Muscle layer of duodenum (tissue), 2 donors: ENCODE measurements around the gene TSPAN12.
"Not testable (repeated sequence)": the region's sequence is repeated elsewhere in the genome, so short reads cannot be mapped to it uniquely, and the experiment has no call there.

Source experiments
- H3K27ac ChIP-seq: one replicate; pipeline ENCODE4 v1.7.0; 2013; ENCODE audit warnings: mild to moderate bottlenecking, low read length
- H3K27me3 ChIP-seq: one replicate; pipeline ENCODE4 v1.7.0; 2013; ENCODE audit warnings: low read depth, mild to moderate bottlenecking, control low read depth, low read length
- H3K36me3 ChIP-seq, 2 donors: one replicate each; pipeline ENCODE4 v1.7.0; 2013; ENCODE audit warnings: low read length in 2 of 2, control low read depth in 1 of 2, mild to moderate bottlenecking in 1 of 2; ENCODE audit not compliant: insufficient read depth in 2 of 2, control insufficient read depth in 1 of 2
- H3K4me1 ChIP-seq, 2 donors: one replicate each; pipeline ENCODE4 v1.7.0; 2013; ENCODE audit warnings: low read length in 2 of 2, mild to moderate bottlenecking in 2 of 2, control low read depth in 1 of 2, moderate library complexity in 1 of 2; ENCODE audit not compliant: insufficient read depth in 2 of 2, control insufficient read depth in 1 of 2
- H3K4me3 ChIP-seq, 2 donors: one replicate each; pipeline ENCODE4 v1.7.0; 2013; ENCODE audit warnings: low read length in 2 of 2, low read depth in 1 of 2, mild to moderate bottlenecking in 1 of 2
- H3K9me3 ChIP-seq, 2 donors: one replicate each; pipeline ENCODE4 v1.7.0; 2013; ENCODE audit warnings: low read length in 2 of 2, control low read depth in 1 of 2, mild to moderate bottlenecking in 1 of 2; ENCODE audit not compliant: control insufficient read depth in 1 of 2
- donor health status: healthy.

TSPAN12 gene

GRCh38 chr7:120857588-120858573, at the start of gene TSPAN12:
TSS of gene TSPAN12 (minus strand) at chr7:120858144. CDS start at chr7:120856763, 1,381 bp downstream.
- peak within 1 kb of the TSS; percentile 81 for H3K27ac ChIP-seq
- no peaks in the 10 kb centered on the region for H3K9me3 ChIP-seq
- no peaks in the 10 kb centered on the region for H3K36me3 ChIP-seq
- H3K4me3 ChIP-seq, result peak within 1 kb of the TSS; percentile 79 to 82
- H3K4me1 ChIP-seq, result peaks cover 4 to 6% of the 10 kb centered on the region in 2 donors
- H3K27me3 ChIP-seq, result no peaks in the 10 kb centered on the region

GRCh38 chr7:120898715-120899499, 41.0 kb upstream of the TSPAN12 start:
- no peak overlapping the region for H3K27ac ChIP-seq
- no peaks in the 10 kb centered on the region for H3K36me3 ChIP-seq
- H3K9me3 ChIP-seq, result peaks cover 0 to 4% of the 10 kb centered on the region in 2 donors
- no peak overlapping the region for H3K4me3 ChIP-seq
- no peaks in the 10 kb centered on the region for H3K27me3 ChIP-seq
- H3K4me1 ChIP-seq, result no peaks in the 10 kb centered on the region

- H3K27me3 ChIP-seq, H3K27ac ChIP-seq, H3K36me3 ChIP-seq, H3K4me3 ChIP-seq, H3K4me1 ChIP-seq: not testable (repeated sequence)
- H3K9me3 ChIP-seq, result peaks cover 0 to 17% of the 10 kb centered on the region in 2 donors
Measured at GRCh38 chr7:120895253-120895652, 37.3 kb upstream of the TSPAN12 start.

- H3K4me1 ChIP-seq, H3K36me3 ChIP-seq, H3K27me3 ChIP-seq, H3K9me3 ChIP-seq, H3K4me3 ChIP-seq, H3K27ac ChIP-seq: not testable (repeated sequence)
Measured at GRCh38 chr7:120885602-120886001, 27.7 kb upstream of the TSPAN12 start.

- H3K9me3 ChIP-seq, result no peaks in the 10 kb centered on the region
Measured at GRCh38 chr7:120877701-120878100, 19.8 kb upstream of the TSPAN12 start.

GRCh38 chr7:120876922-120877321, 19.0 kb upstream of the TSPAN12 start:
- Histone ChIP-seq H3K9me3 (no peaks in the 10 kb centered on the region), H3K4me1 (no peaks in the 10 kb centered on the region), H3K36me3 (no peaks in the 10 kb centered on the region), H3K4me3 (no peak overlapping the region), H3K27me3 (no peaks in the 10 kb centered on the region), H3K27ac (no peak overlapping the region)

More at GRCh38 chr7:120877701-120878100, 19.8 kb upstream of the TSPAN12 start:
- no peaks in the 10 kb centered on the region for H3K4me1 ChIP-seq
- H3K27me3 ChIP-seq, result no peaks in the 10 kb centered on the region
- no peaks in the 10 kb centered on the region for H3K36me3 ChIP-seq
- no peak overlapping the region for H3K4me3 ChIP-seq
- no peak overlapping the region for H3K27ac ChIP-seq

GRCh38 chr7:120874722-120875121, 16.8 kb upstream of the TSPAN12 start:
- no peaks in the 10 kb centered on the region for H3K36me3 ChIP-seq
- H3K27ac ChIP-seq, result no peak overlapping the region
- no peaks in the 10 kb centered on the region for H3K27me3 ChIP-seq
- no peak overlapping the region for H3K4me3 ChIP-seq
- H3K4me1 ChIP-seq, result no peaks in the 10 kb centered on the region
- H3K9me3 ChIP-seq, result no peaks in the 10 kb centered on the region

- H3K27ac ChIP-seq, result no peak overlapping the region
- no peaks in the 10 kb centered on the region for H3K27me3 ChIP-seq
- H3K9me3 ChIP-seq, result no peaks in the 10 kb centered on the region
- H3K4me3 ChIP-seq, result no peak overlapping the region
- no peaks in the 10 kb centered on the region for H3K36me3 ChIP-seq
- no peaks in the 10 kb centered on the region for H3K4me1 ChIP-seq
Measured at GRCh38 chr7:120874016-120874415, 16.1 kb upstream of the TSPAN12 start.

GRCh38 chr7:120873401-120873800, 15.5 kb upstream of the TSPAN12 start:
- Histone ChIP-seq H3K36me3 (no peaks in the 10 kb centered on the region), H3K4me3 (no peak overlapping the region), H3K27ac (no peak overlapping the region), H3K4me1 (no peaks in the 10 kb centered on the region), H3K27me3 (no peaks in the 10 kb centered on the region), H3K9me3 (no peaks in the 10 kb centered on the region)

- H3K27ac ChIP-seq, result no peak overlapping the region
- H3K4me3 ChIP-seq, result no peak overlapping the region
- H3K4me1 ChIP-seq, result peaks cover 0 to 1% of the 10 kb centered on the region in 2 donors
- H3K27me3 ChIP-seq, result no peaks in the 10 kb centered on the region
- no peaks in the 10 kb centered on the region for H3K36me3 ChIP-seq
- no peaks in the 10 kb centered on the region for H3K9me3 ChIP-seq
Measured at GRCh38 chr7:120869700-120870099, 11.8 kb upstream of the TSPAN12 start.

- H3K4me1 ChIP-seq, result peaks cover 0 to 7% of the 10 kb centered on the region in 2 donors
- H3K9me3 ChIP-seq, result no peaks in the 10 kb centered on the region
- H3K27ac ChIP-seq, result no peak overlapping the region
- H3K36me3 ChIP-seq, result no peaks in the 10 kb centered on the region
- no peaks in the 10 kb centered on the region for H3K27me3 ChIP-seq
- H3K4me3 ChIP-seq, result no peak overlapping the region
Measured at GRCh38 chr7:120867932-120868331, 10.0 kb upstream of the TSPAN12 start.
